Kidney epithelial cell (primary cell): ENCODE data around the gene NAA10. TPM values are rescaled to one million over a fixed set of nuclear protein-coding genes. Genes with fewer than 3 reads are reported as not detected.

Experiments
- DNase-seq: peaks from one replicate; pipeline ENCODE4 v3.0.0-alpha.2; 2010; ENCODE audit warnings: low read depth
- H3K27me3 ChIP-seq: 2 replicates; pipeline ENCODE4 v1.6.0; 2011; ENCODE audit warnings: low read length; ENCODE audit not compliant: control insufficient read depth, insufficient read depth
- H3K36me3 ChIP-seq: 2 replicates; pipeline ENCODE4 v1.5.1; 2011; ENCODE audit warnings: low read length; ENCODE audit not compliant: control insufficient read depth, insufficient read depth
- H3K4me3 ChIP-seq: 2 replicates; pipeline ENCODE4 v1.5.1; 2011; ENCODE audit warnings: low read depth, mild to moderate bottlenecking, control low read depth, low read length
- CTCF ChIP-seq: IDR thresholded peaks from 2 replicates; pipeline ENCODE4 v1.5.1; 2011; ENCODE audit warnings: mild to moderate bottlenecking, moderate library complexity, low read length, control low read depth, inconsistent platforms; ENCODE audit not compliant: insufficient read depth, poor library complexity, severe bottlenecking
- total RNA-seq: library from RNA; depleted of rRNA; stranded (reverse); fragments of >200 nt; gene quantifications from 2 replicates; pipeline ENCODE4 v1.2.3, GENCODE V29; 2015

The NAA10 gene
- total RNA-seq, 1 donor from 2014 or later = 139 TPM

DNA sequence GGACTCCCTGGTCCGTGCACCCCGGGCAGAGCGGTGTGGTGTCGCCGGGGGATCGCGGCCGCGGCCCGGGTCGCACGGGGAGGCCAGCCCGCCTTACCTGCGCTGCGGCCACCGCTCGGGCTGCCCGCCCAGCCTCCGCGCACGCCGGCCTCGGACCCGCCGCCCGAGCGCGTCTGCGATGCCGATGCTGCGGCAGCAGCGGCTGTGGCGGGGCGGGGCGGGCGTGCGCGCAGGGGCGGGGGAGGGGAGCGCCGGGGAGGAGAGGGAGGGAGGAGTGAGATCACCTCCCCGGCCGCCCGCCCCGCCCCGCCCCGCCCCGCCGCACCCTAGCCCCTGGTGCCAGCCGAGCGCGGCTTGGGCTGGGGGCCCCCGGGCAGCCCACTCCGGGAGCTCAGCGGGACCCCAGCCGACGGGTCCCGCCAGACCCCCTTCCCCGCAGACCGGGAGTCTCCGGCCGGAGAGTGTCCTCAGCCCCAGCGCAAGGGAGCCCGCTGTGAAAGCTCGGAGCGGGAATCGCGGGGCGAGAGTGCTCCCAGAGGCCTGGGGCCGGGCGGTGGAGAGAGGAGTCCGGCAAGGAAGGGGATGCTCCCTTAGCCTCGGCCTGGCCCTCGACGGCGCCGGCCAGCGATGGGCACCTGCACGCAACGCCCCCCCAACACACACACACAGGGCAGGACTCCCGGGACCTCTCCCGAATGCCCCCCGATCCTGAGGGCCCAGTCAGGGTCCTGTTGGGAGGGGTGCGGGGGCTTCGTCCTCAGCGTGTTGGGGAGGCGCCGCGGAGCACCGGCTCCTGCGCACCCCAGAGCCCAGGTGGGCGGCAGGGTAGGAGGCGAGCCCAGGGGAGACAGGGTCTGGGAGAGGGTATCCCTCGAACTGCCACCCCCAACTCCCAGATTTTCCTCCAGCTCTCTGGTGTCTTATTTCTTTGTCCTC lies 48.6 kb downstream of the NAA10 start, which contains the start of gene L1CAM:
Gene L1CAM, minus strand, starts transcription at position 206 of the 936 bp plus-strand sequence. CDS start 10,337 bp downstream, outside the sequence.
- Histone ChIP-seq H3K36me3 (peaks cover 1% of the 10 kb centered on the region), H3K4me3 (peak within 1 kb of the TSS; percentile 45), H3K27me3 (no peaks in the 10 kb centered on the region)
- DNase-seq = no peak
- no peak for TF ChIP-seq CTCF

DNA sequence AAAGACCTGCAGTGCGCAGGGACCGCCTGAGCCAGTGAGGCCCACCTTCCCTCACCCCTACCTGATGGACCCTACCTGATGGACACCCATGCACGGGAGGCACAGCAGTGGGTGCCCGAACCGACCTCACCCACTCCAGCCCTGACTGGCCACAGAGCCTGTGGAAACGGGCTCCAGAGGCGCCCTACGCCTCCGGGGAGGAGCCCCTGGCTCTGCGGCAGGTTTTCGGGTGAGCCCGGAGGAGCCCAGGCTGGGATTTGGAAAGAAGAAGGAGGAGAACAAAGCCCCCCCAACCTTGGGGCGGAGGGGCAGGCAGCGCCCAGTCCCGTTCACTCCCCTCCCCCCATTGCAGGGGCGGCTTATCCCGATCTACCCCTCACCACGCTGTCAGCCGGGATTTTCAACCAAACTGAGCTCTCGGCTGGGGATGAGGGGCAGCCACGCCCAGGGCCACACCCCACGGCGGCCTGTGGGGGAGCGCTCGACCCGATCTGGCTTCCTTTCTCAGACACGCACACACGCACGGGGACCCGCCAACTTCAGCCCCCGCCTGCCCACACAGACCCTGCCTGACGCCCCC lies 49.5 kb downstream of the NAA10 start:
- Histone ChIP-seq H3K36me3 (peaks cover 1% of the 10 kb centered on the region), H3K4me3 (peak overlapping the region; percentile 45), H3K27me3 (no peaks in the 10 kb centered on the region)
- no peak for DNase-seq
- no peak for TF ChIP-seq CTCF

DNA sequence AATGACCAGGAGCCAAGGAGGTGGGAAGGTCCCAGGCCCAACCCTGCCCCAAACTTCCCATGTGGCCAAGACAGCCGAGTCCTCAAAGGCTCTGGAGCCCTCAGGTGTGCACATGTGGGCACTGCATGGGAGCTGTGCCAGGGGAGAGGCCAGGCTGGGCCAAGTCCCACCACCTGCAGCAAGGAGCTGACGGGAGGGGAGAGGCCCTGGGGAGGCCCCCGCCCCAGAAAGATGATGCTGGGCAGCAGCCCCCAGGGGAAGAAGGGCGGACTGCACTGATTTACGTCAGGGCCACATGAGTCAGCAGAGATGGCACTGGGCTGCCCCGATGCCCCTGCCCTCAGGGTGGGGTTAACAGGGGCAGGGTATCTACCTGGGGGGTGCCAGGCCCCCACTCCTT lies 50.2 kb downstream of the NAA10 start:
- peaks cover 1% of the 10 kb centered on the region for H3K36me3 ChIP-seq
- no peak for DNase-seq
- H3K4me3 ChIP-seq = peak overlapping the region; percentile 45
- peaks cover 5% of the 10 kb centered on the region for H3K27me3 ChIP-seq
- peak; percentile 35 for TF ChIP-seq CTCF

- H3K27me3 ChIP-seq = peaks cover 5% of the 10 kb centered on the region
- TF ChIP-seq CTCF = no peak
- no peak for DNase-seq
Measured at GRCh38 chrX:153884136-153884535, 50.7 kb downstream of the NAA10 start.

DNA sequence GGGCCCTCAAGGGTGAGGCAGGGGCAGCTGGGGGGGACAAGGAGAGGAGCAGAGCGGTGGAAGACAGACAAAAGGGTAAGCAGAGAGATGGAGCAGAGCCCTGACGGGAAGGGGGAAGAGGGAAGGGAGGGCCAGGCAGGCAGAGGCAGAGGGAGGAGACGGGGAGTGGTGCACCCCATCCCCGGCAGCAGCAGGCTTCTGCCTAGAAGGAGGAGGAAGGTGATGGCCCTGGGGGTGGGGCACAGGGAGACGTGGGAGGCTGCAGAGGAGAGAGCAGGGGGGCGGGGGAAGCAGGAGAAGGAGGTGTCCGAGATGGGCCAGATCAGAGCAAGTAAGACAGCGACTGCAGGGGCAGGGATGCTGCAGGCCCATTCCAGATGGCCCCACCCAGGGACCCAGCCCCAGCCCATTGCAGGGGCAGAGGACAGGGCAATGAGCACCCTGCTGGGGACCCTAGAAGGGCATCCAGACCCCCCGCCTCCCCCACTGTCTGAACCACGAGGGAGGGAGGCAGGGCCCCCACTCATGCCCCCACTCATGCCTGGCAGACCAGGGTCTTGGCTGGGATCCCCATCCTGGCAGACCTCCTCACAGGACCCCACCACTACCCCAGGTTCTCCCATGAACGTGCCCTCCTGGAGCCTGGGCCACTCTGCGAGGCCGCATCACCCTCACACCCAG lies 51.5 kb downstream of the NAA10 start:
- no peak for TF ChIP-seq CTCF
- Histone ChIP-seq H3K27me3 (peaks cover 5% of the 10 kb centered on the region), H3K4me3 (no peak overlapping the region)

More at GRCh38 chrX:153884136-153884535, 50.7 kb downstream of the NAA10 start:
- no peak overlapping the region for H3K4me3 ChIP-seq
- peaks cover 1% of the 10 kb centered on the region for H3K36me3 ChIP-seq

More for the DNA sequence above, 51.5 kb downstream of the NAA10 start:
- no peak for DNase-seq
- H3K36me3 ChIP-seq = peaks cover 1% of the 10 kb centered on the region
